ENCODE measurements around the gene GUK1.
"Not testable (repeated sequence)": the region's sequence is repeated elsewhere in the genome, so short reads cannot be mapped to it uniquely, and the experiment has no call there.

GUK1 gene

GRCh38 chr1:228172591-228173527, 32.8 kb downstream of the GUK1 start:
- TF ChIP-seq CTCF (IDR thresholded peaks at IDR 0.05; ENCODE audit: borderline replicate concordance, control extremely low read depth, extremely low read depth, insufficient read depth, missing control alignments), result no peak
- in situ Hi-C loops (cut with MboI; ENCODE audit: low sequenced_read_pairs, unreplicated experiment), result no loop called here
- no peak for DNase-seq (ENCODE audit: low spot score)

- DNase-seq (ENCODE audit: low spot score); in situ Hi-C loops (cut with MboI; ENCODE audit: low sequenced_read_pairs, unreplicated experiment): not testable (repeated sequence)
These were observed 33.7 kb downstream of the GUK1 start for GRCh38 chr1:228173528-228174481.

- no peak for TF ChIP-seq CTCF (IDR thresholded peaks at IDR 0.05; ENCODE audit: borderline replicate concordance, control extremely low read depth, extremely low read depth, insufficient read depth, missing control alignments)
- in situ Hi-C loops (cut with MboI; ENCODE audit: low sequenced_read_pairs, unreplicated experiment), result no loop called here
- peak; percentile 63 for DNase-seq (ENCODE audit: low spot score)
These were observed 34.6 kb downstream of the GUK1 start for GRCh38 chr1:228174482-228175315.

GRCh38 chr1:228175316-228176023, 35.4 kb downstream of the GUK1 start:
- in situ Hi-C loops (cut with MboI; ENCODE audit: low sequenced_read_pairs, unreplicated experiment), result no loop called here

GRCh38 chr1:228176024-228176395, 35.9 kb downstream of the GUK1 start:
- in situ Hi-C loops (cut with MboI; ENCODE audit: low sequenced_read_pairs, unreplicated experiment), result no loop called here
- no peak for DNase-seq (ENCODE audit: low spot score)
- no peak for TF ChIP-seq CTCF (IDR thresholded peaks at IDR 0.05; ENCODE audit: borderline replicate concordance, control extremely low read depth, extremely low read depth, insufficient read depth, missing control alignments)

More at GRCh38 chr1:228175316-228176023, 35.4 kb downstream of the GUK1 start:
- TF ChIP-seq CTCF (IDR thresholded peaks at IDR 0.05; ENCODE audit: borderline replicate concordance, control extremely low read depth, extremely low read depth, insufficient read depth, missing control alignments), result no peak
- no peak for DNase-seq (ENCODE audit: low spot score)

- no peak for TF ChIP-seq CTCF (IDR thresholded peaks at IDR 0.05; ENCODE audit: borderline replicate concordance, control extremely low read depth, extremely low read depth, insufficient read depth, missing control alignments)
- DNase-seq (ENCODE audit: low spot score), result no peak
- in situ Hi-C loops (cut with MboI; ENCODE audit: low sequenced_read_pairs, unreplicated experiment), result no loop called here
These were observed 36.5 kb downstream of the GUK1 start for GRCh38 chr1:228176461-228177182.
